GM12878 (cell line): Measurements from ENCODE around the gene CPD. TPM values are rescaled to one million over a fixed set of nuclear protein-coding genes. Genes with fewer than 3 reads are reported as not detected.

Experiments used
- EP300 ChIP-seq, 2 experiments: fragments of 150-350 bp in 1 of 2; IDR thresholded peaks; 2 replicates each; pipeline ENCODE4 v1.6.1; 2011 to 2012; ENCODE audit warnings: low read depth in 2 of 2, low read length in 2 of 2, borderline replicate concordance in 1 of 2, improper control_type of control experiment in 1 of 2, inconsistent platforms in 1 of 2; ENCODE audit not compliant: control insufficient read depth in 1 of 2
- ETV6 ChIP-seq, 2 experiments: fragments of 450-650 bp in 1 of 2; IDR thresholded peaks in 1 of 2; conservative IDR thresholded peaks in 1 of 2; 2 replicates each; pipeline ENCODE4 v1.6.1; 2014; ENCODE audit warnings: antibody characterized with exemption in 1 of 2, borderline replicate concordance in 1 of 2, low read depth in 1 of 2, mild to moderate bottlenecking in 1 of 2, moderate library complexity in 1 of 2
- FOXM1 ChIP-seq: IDR thresholded peaks from 2 replicates; pipeline ENCODE4 v1.6.1; 2012; ENCODE audit warnings: low read depth, mild to moderate bottlenecking, inconsistent platforms, low read length, moderate library complexity
- JUNB ChIP-seq: IDR thresholded peaks from 2 replicates; pipeline ENCODE4 v1.6.1; 2016; ENCODE audit warnings: antibody characterized with exemption, mild to moderate bottlenecking
- MTA3 ChIP-seq: IDR thresholded peaks from 2 replicates; pipeline ENCODE4 v1.6.1; 2012; ENCODE audit warnings: low read length, inconsistent platforms, borderline replicate concordance
- NKRF ChIP-seq: fragments of 450-650 bp; conservative IDR thresholded peaks from 2 replicates; pipeline ENCODE4 v1.6.1; 2017; ENCODE audit warnings: mild to moderate bottlenecking, moderate library complexity
- NR2C1 ChIP-seq: fragments of 450-650 bp; IDR thresholded peaks from 2 replicates; pipeline ENCODE4 v1.6.1; 2017; ENCODE audit warnings: antibody characterized with exemption, mild to moderate bottlenecking, moderate library complexity
- PAX5 ChIP-seq: IDR thresholded peaks from 2 replicates; pipeline ENCODE4 v1.6.1; 2011; ENCODE audit warnings: low read depth, low read length, borderline replicate concordance
- PAX8 ChIP-seq: fragments of 450-650 bp; IDR thresholded peaks from 2 replicates; pipeline ENCODE4 v1.6.1; 2017; ENCODE audit warnings: mild to moderate bottlenecking, moderate library complexity
- RAD21 ChIP-seq: IDR thresholded peaks from 2 replicates; pipeline ENCODE4 v1.6.1; 2011; ENCODE audit warnings: mild to moderate bottlenecking, low read depth, low read length, moderate library complexity; ENCODE audit not compliant: insufficient read depth
- USF1 ChIP-seq: IDR thresholded peaks from 2 replicates; pipeline ENCODE4 v1.6.1; 2011; ENCODE audit warnings: borderline replicate concordance, low read depth, mild to moderate bottlenecking, moderate library complexity, mixed read lengths, low read length; ENCODE audit not compliant: insufficient read depth; ENCODE audit errors: extremely low read length
- ZBTB11 ChIP-seq: fragments of 450-650 bp; formaldehyde crosslinking; IDR thresholded peaks from 2 replicates; pipeline ENCODE4 v1.5.0; 2022; ENCODE audit warnings: mild to moderate bottlenecking, missing genetic modification characterization
- ZNF274 ChIP-seq: IDR thresholded peaks from one replicate; pipeline ENCODE4 v1.8.0; 2011; ENCODE audit not compliant: insufficient read length, insufficient read depth
- polyA plus RNA-seq, 11 experiments: library from polyadenylated mRNA; depleted of rRNA in 4 of 11; unstranded in 6 of 11; stranded (reverse) in 5 of 11; fragments of >200 nt; fragmentation: Nextera tagmentation in 4 of 11; fragmentation: Illumina TruSeq in 1 of 11; extraction: Ambion mirVana in 4 of 11; extraction: Trizol in 1 of 11; gene quantifications; 1 replicate in 1 of 11; 2 replicates in 10 of 11; pipeline versions ENCODE4 v1.2.1 to v1.2.3, GENCODE V29; 2011 to 2016; ENCODE audit warnings: inconsistent platforms in 2 of 11, missing spikeins in 2 of 11, low read depth in 1 of 11
- total RNA-seq, 4 experiments: library from RNA; depleted of rRNA in 3 of 4; stranded (reverse); fragments of >200 nt in 3 of 4; fragmentation: Illumina TruSeq in 1 of 4; extraction: Trizol in 1 of 4; gene quantifications; 2 replicates each; pipeline versions ENCODE4 v1.2.1 to v1.2.3, GENCODE V29; 2013 to 2021

The CPD gene
- total and polyA plus RNA-seq, 10 of the 15 experiments (the other 5 are each of a cell fraction or from before 2014, with no cell fraction given): 3.5 to 24.2 (median 15.7) TPM

- TF ChIP-seq PAX5: peak; percentile 95
- no peak for TF ChIP-seq NKRF
- peak; percentile 59 for TF ChIP-seq NR2C1
- TF ChIP-seq ZNF274: no peak
- TF ChIP-seq ETV6 (conservative IDR thresholded peaks at IDR 0.05 in 1 of 2, IDR thresholded peaks at IDR 0.05 in 1 of 2; ENCODE audit: borderline replicate concordance in 1 of 2, low read depth in 1 of 2): no peak
- TF ChIP-seq MTA3: no peak
- TF ChIP-seq ZBTB11 (CRISPR knock-in tag): no peak
- peak; percentile 57; the same call in 1 of the 2 replicates for TF ChIP-seq FOXM1
- 0 out of 4 replicates have a peak, but pooled peaks of 1 of the 2 experiments have one; percentile 22 for TF ChIP-seq EP300 (IDR thresholded peaks at IDR 0.05; ENCODE audit: borderline replicate concordance in 1 of 2, control insufficient read depth in 1 of 2, low read depth in 2 of 2, low read length in 2 of 2)
- no peak for TF ChIP-seq USF1
- TF ChIP-seq JUNB: peak; percentile 82
- no peak for TF ChIP-seq PAX8
- no peak for TF ChIP-seq RAD21
- TF ChIP-seq, all 136 proteins: peak for 18
Observed at GRCh38 chr17:30352240-30352814, 26.4 kb upstream of the CPD start (continued).
